OCI-LY7 (cell line): Measurements from ENCODE around the gene TXN.

Source experiments
- CTCF ChIP-seq: fragments of 200-600 bp; sonication (generic); conservative IDR thresholded peaks from 2 replicates; pipeline ENCODE4 v1.5.1; 2014; ENCODE audit warnings: mild to moderate bottlenecking, antibody characterized with exemption, low read length, moderate library complexity, mixed read lengths
- EZH2phosphoT487 ChIP-seq: fragments of 200-600 bp; sonication (generic); IDR thresholded peaks from 2 replicates; pipeline ENCODE4 v1.6.1; 2018; ENCODE audit warnings: low read depth, borderline replicate concordance, mild to moderate bottlenecking, mixed run types, antibody characterized with exemption, low read length, moderate library complexity, mixed read lengths

- TF ChIP-seq CTCF, result no peak
- no peak for TF ChIP-seq EZH2phosphoT487
These were observed 28.0 kb upstream of the TXN start for GRCh38 chr9:110284211-110284844.
